IMR-90 (cell line): ENCODE measurements around the gene OR10H2. TPM values are rescaled to one million over a fixed set of nuclear protein-coding genes. Genes with fewer than 3 reads are reported as not detected.

Experiments used
- ATAC-seq: fragments of 200-7000 bp; cut with Tn5 transposase; 2 replicates; pipeline ENCODE4 v1.9.1; 2020; ENCODE audit warnings: low read depth, mild to moderate bottlenecking, moderate library complexity
- BruUV-seq: library from RNA; stranded (reverse); fragments of 400-500 nt; replicated peaks from 2 replicates; lab custom pipeline; 2021; lab: Mats Ljungman, UMichigan
- CTCF ChIA-PET: fragments of 300-600 bp; formaldehyde crosslinking; extraction: SDS; loops from one replicate; lab custom pipeline; 2021; ENCODE audit warnings: antibody characterized with exemption; lab: Yijun Ruan, JAX
- POLR2A ChIA-PET: fragments of 300-600 bp; sonication (Branson Sonifier 250); formaldehyde crosslinking; loops from one replicate; lab custom pipeline; 2022; ENCODE audit warnings: antibody characterized with exemption; ENCODE audit not compliant: unreplicated experiment; lab: Charles Lee
- DNase-seq: peaks from one replicate; pipeline ENCODE4 v3.0.0; 2013
- H2AFZ ChIP-seq: replicated peaks from 2 replicates; pipeline ENCODE3; 2013; ENCODE audit warnings: low read length, mild to moderate bottlenecking; ENCODE audit not compliant: poor library complexity
- H2AK5ac ChIP-seq: 2 replicates; pipeline ENCODE4 v1.6.1; 2013; ENCODE audit warnings: low read depth, low read length, inconsistent platforms
- H2AK9ac ChIP-seq: replicated peaks from 2 replicates; pipeline ENCODE3; 2013; ENCODE audit warnings: mild to moderate bottlenecking, low read depth, low read length, moderate library complexity; ENCODE audit not compliant: poor library complexity
- H2BK120ac ChIP-seq: 2 replicates; pipeline ENCODE4 v1.6.1; 2013; ENCODE audit warnings: low read depth, low read length, inconsistent platforms
- H2BK15ac ChIP-seq: 3 replicates; pipeline ENCODE4 v1.6.1; 2013; ENCODE audit warnings: low read depth, low read length, inconsistent platforms
- H2BK20ac ChIP-seq: 2 replicates; pipeline ENCODE4 v1.6.1; 2013; ENCODE audit warnings: low read depth, mild to moderate bottlenecking, inconsistent platforms, low read length, moderate library complexity
- H2BK5ac ChIP-seq: 2 replicates; pipeline ENCODE4 v1.6.1; 2013; ENCODE audit warnings: mild to moderate bottlenecking, low read depth, low read length, inconsistent platforms; ENCODE audit not compliant: poor library complexity, severe bottlenecking
- H3K14ac ChIP-seq: replicated peaks from 2 replicates; pipeline ENCODE4 v1.6.1; 2013; ENCODE audit warnings: low read depth, low read length, inconsistent platforms
- H3K18ac ChIP-seq: 2 replicates; pipeline ENCODE4 v1.6.1; 2013; ENCODE audit warnings: low read depth, low read length, control low read depth
- H3K23ac ChIP-seq: 2 replicates; pipeline ENCODE4 v1.6.1; 2013; ENCODE audit warnings: low read depth, low read length, inconsistent platforms
- H3K27ac ChIP-seq: 2 replicates; pipeline ENCODE4 v1.5.1; 2013; ENCODE audit warnings: mild to moderate bottlenecking, control low read depth, low read length; ENCODE audit not compliant: insufficient read depth
- H3K27me3 ChIP-seq: 2 replicates; pipeline ENCODE4 v1.6.1; 2013; ENCODE audit warnings: low read length; ENCODE audit not compliant: control insufficient read depth, insufficient read depth
- H3K36me3 ChIP-seq: 2 replicates; pipeline ENCODE4 v1.6.1; 2013; ENCODE audit warnings: low read length, mixed read lengths; ENCODE audit not compliant: control insufficient read depth, insufficient read depth
- H3K4ac ChIP-seq: 2 replicates; pipeline ENCODE4 v1.6.1; 2013; ENCODE audit warnings: low read depth, low read length, inconsistent platforms
- H3K4me1 ChIP-seq: 2 replicates; pipeline ENCODE4 v1.6.1; 2013; ENCODE audit warnings: low read length, mixed read lengths; ENCODE audit not compliant: control insufficient read depth, insufficient read depth
- H3K4me2 ChIP-seq: 2 replicates; pipeline ENCODE4 v1.6.1; 2013; ENCODE audit warnings: low read depth, mild to moderate bottlenecking, control low read depth, low read length, moderate library complexity
- H3K4me3 ChIP-seq: 2 replicates; pipeline ENCODE4 v1.5.1; 2013; ENCODE audit warnings: low read depth, mild to moderate bottlenecking, control low read depth, low read length, moderate library complexity; ENCODE audit not compliant: insufficient read depth
- H3K56ac ChIP-seq: 2 replicates; pipeline ENCODE4 v1.6.1; 2013; ENCODE audit warnings: low read length, inconsistent platforms; ENCODE audit not compliant: insufficient read depth; ENCODE audit errors: extremely low read depth
- H3K79me1 ChIP-seq, 2 experiments: 2 replicates each; pipeline ENCODE4 v1.6.1; 2013; ENCODE audit warnings: low read length in 2 of 2, inconsistent platforms in 1 of 2, low read depth in 1 of 2
- H3K9ac ChIP-seq: 2 replicates; pipeline ENCODE4 v1.6.1; 2013; ENCODE audit warnings: low read depth, low read length, control low read depth
- H3K9me1 ChIP-seq: 2 replicates; pipeline ENCODE4 v1.6.1; 2013; ENCODE audit warnings: low read length, inconsistent platforms; ENCODE audit not compliant: insufficient read depth
- H3K9me3 ChIP-seq: 2 replicates; pipeline ENCODE4 v1.6.1; 2013; ENCODE audit warnings: low read length; ENCODE audit not compliant: control insufficient read depth, insufficient read depth
- H4K20me1 ChIP-seq: 2 replicates; pipeline ENCODE4 v1.6.1; 2013; ENCODE audit warnings: low read length, inconsistent platforms; ENCODE audit not compliant: insufficient read depth
- H4K5ac ChIP-seq: 2 replicates; pipeline ENCODE4 v1.6.1; 2013; ENCODE audit warnings: mild to moderate bottlenecking, low read depth, low read length, control low read depth
- H4K8ac ChIP-seq, 2 experiments: 2 replicates each; pipeline ENCODE4 v1.6.1; 2013; ENCODE audit warnings: low read depth in 2 of 2, low read length in 2 of 2, control low read depth in 1 of 2, inconsistent platforms in 1 of 2
- H4K91ac ChIP-seq: 2 replicates; pipeline ENCODE4 v1.6.1; 2013; ENCODE audit warnings: low read depth, low read length, inconsistent platforms; ENCODE audit not compliant: insufficient read depth
- CHD1 ChIP-seq: IDR thresholded peaks from 2 replicates; pipeline ENCODE4 v1.6.1; 2012; ENCODE audit warnings: low read depth, low read length, improper control_type of control experiment
- ELK1 ChIP-seq: fragments of 150-350 bp; IDR thresholded peaks from 2 replicates; pipeline ENCODE4 v1.6.1; 2016; ENCODE audit warnings: low read depth, mild to moderate bottlenecking, low read length, moderate library complexity, borderline replicate concordance
- FOS ChIP-seq: fragments of 150-350 bp; IDR thresholded peaks from 2 replicates; pipeline ENCODE4 v1.6.1; 2016; ENCODE audit warnings: low read depth, low read length
- MAFK ChIP-seq: IDR thresholded peaks from 2 replicates; pipeline ENCODE4 v1.6.1; 2012; ENCODE audit warnings: low read depth, low read length, improper control_type of control experiment
- MAZ ChIP-seq: IDR thresholded peaks from 2 replicates; pipeline ENCODE4 v1.6.1; 2012; ENCODE audit warnings: low read depth, mild to moderate bottlenecking, low read length, improper control_type of control experiment, moderate library complexity, borderline replicate concordance
- MXI1 ChIP-seq: IDR thresholded peaks from 2 replicates; pipeline ENCODE4 v1.6.1; 2012; ENCODE audit warnings: low read depth, mild to moderate bottlenecking, low read length, moderate library complexity, borderline replicate concordance
- NFE2L2 ChIP-seq: fragments of 150-350 bp; IDR thresholded peaks from 2 replicates; pipeline ENCODE4 v1.6.1; 2016; ENCODE audit warnings: low read depth, mild to moderate bottlenecking, low read length
- POLR2A ChIP-seq: IDR thresholded peaks from 2 replicates; pipeline ENCODE4 v1.6.1; 2012; ENCODE audit warnings: mild to moderate bottlenecking, low read depth, low read length
- RFX5 ChIP-seq: IDR thresholded peaks from 2 replicates; pipeline ENCODE4 v1.8.0; 2012; ENCODE audit warnings: low read depth, mild to moderate bottlenecking, low read length, moderate library complexity
- SMC3 ChIP-seq: fragments of 150-350 bp; IDR thresholded peaks from 2 replicates; pipeline ENCODE4 v1.6.1; 2016; ENCODE audit warnings: low read depth, mild to moderate bottlenecking, antibody characterized with exemption, low read length, moderate library complexity
- USF2 ChIP-seq: fragments of 150-350 bp; IDR thresholded peaks from 2 replicates; pipeline ENCODE4 v1.6.1; 2017; ENCODE audit warnings: mild to moderate bottlenecking, antibody characterized with exemption, low read length, low read depth
- WGBS, 2 experiments: methylation state at CpG; one replicate each; pipeline versions ENCODE4 v1.1.5 to v1.1.7; 2013; ENCODE audit warnings: missing lambda C conversion rate in 2 of 2; ENCODE audit not compliant: insufficient read length in 1 of 2; ENCODE audit errors: extremely low coverage in 2 of 2; 5-methylcytosine and 5-hydroxymethylcytosine counted together
- dilution Hi-C: fragments of 300-500 bp; cut with HindIII; formaldehyde crosslinking; loops from one replicate; pipeline ENCODE4 v1.14.3; 2018; ENCODE audit warnings: low sequenced_read_pairs; ENCODE audit not compliant: unreplicated experiment
- in situ Hi-C: fragments of 300-500 bp; cut with MboI; formaldehyde crosslinking; loops from 3 replicates; pipeline ENCODE4 v1.14.3; 2019; ENCODE audit warnings: low sequenced_read_pairs, inconsistent platforms, mixed read lengths
- intact Hi-C: fragments of 100-400 bp; cut with micrococcal nuclease; formaldehyde crosslinking; loops from 2 replicates; pipeline ENCODE4 v1.10.0; 2022
- polyA plus RNA-seq, 3 experiments: library from polyadenylated mRNA; depleted of rRNA; stranded (reverse); fragments of >200 nt; gene quantifications; 2 replicates each; pipeline ENCODE4 v1.2.3, GENCODE V29; 2012; ENCODE audit warnings: low replicate concordance in 1 of 3
- total RNA-seq: library from RNA; depleted of rRNA; stranded (reverse); fragments of >200 nt; gene quantifications from 2 replicates; pipeline ENCODE4 v1.2.3, GENCODE V29; 2012
- TF ChIP-seq, protein P1 (sequence below): conservative IDR thresholded peaks from 2 replicates; pipeline ENCODE4 v1.5.1; 2012; ENCODE audit warnings: mild to moderate bottlenecking, low read depth, low read length, improper control_type of control experiment

Gene OR10H2
- total and polyA plus RNA-seq, 2 of the 4 experiments (the other 2 are of a cell fraction) = not detected

DNA sequence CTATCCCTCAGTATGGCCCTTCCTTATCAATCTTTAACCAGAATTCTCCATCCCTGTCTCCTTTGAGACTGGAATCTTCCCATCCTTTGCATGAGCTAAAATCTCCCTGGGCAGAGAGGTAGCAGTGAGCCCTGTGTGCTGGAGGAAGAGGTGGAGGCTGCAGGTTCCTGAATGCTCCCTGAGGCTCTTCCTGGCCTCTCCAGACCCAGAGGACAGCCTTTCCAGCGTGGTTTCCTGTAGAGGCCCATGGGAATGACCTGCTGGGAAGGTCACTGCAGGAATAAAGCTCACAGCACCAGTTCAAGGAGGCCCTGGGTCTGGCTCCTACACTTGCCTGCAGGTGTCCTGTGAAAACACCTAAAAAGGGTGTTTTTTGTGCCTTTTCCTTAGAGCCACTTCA lies 4.6 kb downstream of the OR10H2 start:
- Histone ChIP-seq H3K27me3 (no peaks in the 10 kb centered on the region), H4K5ac (no peak overlapping the region), H4K91ac (no peak overlapping the region), H2BK120ac (no peak overlapping the region), H3K9me3 (peaks cover 18% of the 10 kb centered on the region), H4K8ac (no peak overlapping the region), H3K23ac (no peak overlapping the region), H2AK5ac (no peak overlapping the region), H2BK15ac (no peak overlapping the region), H3K27ac (no peak overlapping the region), H3K36me3 (no peaks in the 10 kb centered on the region), H3K18ac (no peak overlapping the region), H2BK20ac (no peak overlapping the region), H3K56ac (no peak overlapping the region), H2BK5ac (no peak overlapping the region), H3K4ac (no peak overlapping the region), H2AFZ (no peak overlapping the region), H3K4me2 (no peak overlapping the region), H3K14ac (no peak overlapping the region), H4K20me1 (no peaks in the 10 kb centered on the region), H3K9ac (no peak overlapping the region), H3K79me1 (no peaks in the 10 kb centered on the region), H3K4me3 (no peak overlapping the region), H3K4me1 (no peaks in the 10 kb centered on the region), H3K9me1 (no peaks in the 10 kb centered on the region), H2AK9ac (no peak overlapping the region)
- WGBS, 2 experiments = no CpG with 5 or more reads among the region's 1 CpG
- no TSS peak for BruUV-seq
- intact Hi-C loops = no loop called here
- DNase-seq (no peak), ATAC-seq (no peak)
- dilution Hi-C loops = no loop called here
- CTCF ChIA-PET = no interaction called here
- in situ Hi-C loops = no loop called here
- no peak for TF ChIP-seq RFX5
- TF ChIP-seq MAZ = no peak
- no peak for TF ChIP-seq FOS
- no peak for TF ChIP-seq NFE2L2
- TF ChIP-seq USF2 = no peak
- no peak for TF ChIP-seq ELK1
- TF ChIP-seq, protein P1, sequence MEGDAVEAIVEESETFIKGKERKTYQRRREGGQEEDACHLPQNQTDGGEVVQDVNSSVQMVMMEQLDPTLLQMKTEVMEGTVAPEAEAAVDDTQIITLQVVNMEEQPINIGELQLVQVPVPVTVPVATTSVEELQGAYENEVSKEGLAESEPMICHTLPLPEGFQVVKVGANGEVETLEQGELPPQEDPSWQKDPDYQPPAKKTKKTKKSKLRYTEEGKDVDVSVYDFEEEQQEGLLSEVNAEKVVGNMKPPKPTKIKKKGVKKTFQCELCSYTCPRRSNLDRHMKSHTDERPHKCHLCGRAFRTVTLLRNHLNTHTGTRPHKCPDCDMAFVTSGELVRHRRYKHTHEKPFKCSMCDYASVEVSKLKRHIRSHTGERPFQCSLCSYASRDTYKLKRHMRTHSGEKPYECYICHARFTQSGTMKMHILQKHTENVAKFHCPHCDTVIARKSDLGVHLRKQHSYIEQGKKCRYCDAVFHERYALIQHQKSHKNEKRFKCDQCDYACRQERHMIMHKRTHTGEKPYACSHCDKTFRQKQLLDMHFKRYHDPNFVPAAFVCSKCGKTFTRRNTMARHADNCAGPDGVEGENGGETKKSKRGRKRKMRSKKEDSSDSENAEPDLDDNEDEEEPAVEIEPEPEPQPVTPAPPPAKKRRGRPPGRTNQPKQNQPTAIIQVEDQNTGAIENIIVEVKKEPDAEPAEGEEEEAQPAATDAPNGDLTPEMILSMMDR = no peak
- TF ChIP-seq SMC3 = no peak
- TF ChIP-seq MAFK = no peak
- TF ChIP-seq MXI1 = no peak
- TF ChIP-seq POLR2A = no peak
- no peak for TF ChIP-seq CHD1
- POLR2A ChIA-PET = no interaction called here
